WTC11 (cell line): Measurements from ENCODE around the gene PGS1. TPM values are rescaled to one million over a fixed set of nuclear protein-coding genes. Genes with fewer than 3 reads are reported as not detected.

Experiments
- ATAC-seq: fragments of 200-7000 bp; cut with Tn5 transposase; 2 replicates; pipeline ENCODE4 v1.10.0; 2021; ENCODE audit warnings: mild to moderate bottlenecking, moderate library complexity
- CTCF ChIA-PET: fragments of 300-600 bp; sonication (Branson Sonifier 250); formaldehyde crosslinking; loops from one replicate; lab custom pipeline; 2021; ENCODE audit warnings: antibody characterized with exemption; lab: Charles Lee
- POLR2A ChIA-PET: fragments of 350-600 bp; sonication (Branson Sonifier 250); formaldehyde crosslinking; loops from one replicate; lab custom pipeline; 2021; ENCODE audit warnings: antibody characterized with exemption; lab: Charles Lee
- DNase-seq: peaks from one replicate; pipeline ENCODE4 v3.0.0; 2021; ENCODE audit warnings: low spot score
- H3K27ac Mint-ChIP-seq: 2 replicates; pipeline ENCODE4 v1.8.0; 2021; ENCODE audit warnings: mixed read lengths
- H3K27me3 Mint-ChIP-seq: 2 replicates; pipeline ENCODE4 v1.8.0; 2021; ENCODE audit warnings: low read depth, mild to moderate bottlenecking, moderate library complexity, mixed read lengths
- H3K36me3 Mint-ChIP-seq: 2 replicates; pipeline ENCODE4 v1.8.0; 2021; ENCODE audit warnings: mixed read lengths
- H3K4me1 Mint-ChIP-seq: 2 replicates; pipeline ENCODE4 v1.8.0; 2022; ENCODE audit warnings: mixed read lengths
- H3K4me3 Mint-ChIP-seq: 2 replicates; pipeline ENCODE4 v1.8.0; 2021; ENCODE audit warnings: mild to moderate bottlenecking, moderate library complexity, mixed read lengths
- H3K9me3 Mint-ChIP-seq: 2 replicates; pipeline ENCODE4 v1.8.0; 2021; ENCODE audit warnings: mixed read lengths
- AFF4 ChIP-seq: sonication (generic); formaldehyde crosslinking; IDR thresholded peaks from 2 replicates; pipeline ENCODE4 v1.8.1; 2023; ENCODE audit warnings: mild to moderate bottlenecking, missing genetic modification reagents, borderline replicate concordance
- E2F4 ChIP-seq: sonication (generic); formaldehyde crosslinking; IDR thresholded peaks from 2 replicates; pipeline ENCODE4 v1.8.1; 2022; ENCODE audit warnings: low read depth, mild to moderate bottlenecking, moderate library complexity, missing genetic modification reagents, borderline replicate concordance
- ERG ChIP-seq: fragments of 250-450 bp; sonication (Bioruptor Pico); IDR thresholded peaks from 2 replicates; pipeline ENCODE4 v1.8.0; 2021; ENCODE audit warnings: mild to moderate bottlenecking
- FOXP1 ChIP-seq: sonication (generic); formaldehyde crosslinking; IDR thresholded peaks from 2 replicates; pipeline ENCODE4 v1.8.0; 2022; ENCODE audit warnings: missing genetic modification reagents, mild to moderate bottlenecking, moderate library complexity, borderline replicate concordance
- IRF1 ChIP-seq: sonication (generic); formaldehyde crosslinking; IDR thresholded peaks from 2 replicates; pipeline ENCODE4 v1.8.0; 2023; ENCODE audit warnings: missing genetic modification reagents
- MAX ChIP-seq: sonication (generic); formaldehyde crosslinking; IDR thresholded peaks from 2 replicates; pipeline ENCODE4 v1.8.0; 2022; ENCODE audit warnings: mild to moderate bottlenecking, missing genetic modification reagents
- NFYB ChIP-seq: sonication (generic); formaldehyde crosslinking; conservative IDR thresholded peaks from 2 replicates; pipeline ENCODE4 v1.8.0; 2022; ENCODE audit warnings: low read depth, missing genetic modification reagents
- OVOL2 ChIP-seq: fragments of 250-450 bp; sonication (Bioruptor Pico); IDR thresholded peaks from 2 replicates; pipeline ENCODE4 v1.9.0; 2021; ENCODE audit warnings: mild to moderate bottlenecking, borderline replicate concordance
- USF2 ChIP-seq: sonication (generic); formaldehyde crosslinking; IDR thresholded peaks from 2 replicates; pipeline ENCODE4 v1.8.1; 2023; ENCODE audit warnings: mild to moderate bottlenecking, missing genetic modification reagents, moderate library complexity
- ZMAT4 ChIP-seq: fragments of 250-450 bp; sonication (Bioruptor Pico); IDR thresholded peaks from 2 replicates; pipeline ENCODE4 v1.9.0; 2021; ENCODE audit warnings: mild to moderate bottlenecking
- ZNF219 ChIP-seq: sonication (generic); formaldehyde crosslinking; IDR thresholded peaks from 2 replicates; pipeline ENCODE4 v1.8.0; 2023; ENCODE audit warnings: missing genetic modification reagents, mild to moderate bottlenecking, borderline replicate concordance
- ZNF263 ChIP-seq: sonication (generic); formaldehyde crosslinking; IDR thresholded peaks from 2 replicates; pipeline ENCODE4 v1.8.1; 2022; ENCODE audit warnings: low read depth, mild to moderate bottlenecking, moderate library complexity, missing genetic modification reagents
- total RNA-seq: library from RNA; stranded (reverse); gene quantifications from 3 replicates; pipeline ENCODE4 v1.2.3, GENCODE V29; 2021

Gene PGS1
- total RNA-seq, 1 experiment from 2014 or later, result 51.4 TPM

- H3K4me1 Mint-ChIP-seq, result peaks cover 21% of the 10 kb centered on the region
- ChIA-PET POLR2A (interaction anchor here (0.5 to 1.3 kb wide), 4 partner anchors 19 to 82 kb away, joined by 3 to 4 read pairs (median 3); no protein-coding TSS in a partner anchor), CTCF (interaction anchor here (0.6 to 5.4 kb wide), 6 partner anchors 17 to 150 kb away, joined by 3 to 39 read pairs (median 6); partner anchors contain the start of gene SOCS3)
- DNase-seq (no peak), ATAC-seq (peak; percentile 38)
- H3K27me3 Mint-ChIP-seq, result peaks cover 19% of the 10 kb centered on the region
- no peaks in the 10 kb centered on the region for H3K36me3 Mint-ChIP-seq
- TF ChIP-seq MAX (CRISPR knock-in tag) (no peak), ZNF219 (CRISPR knock-in tag) (no peak), IRF1 (CRISPR knock-in tag) (no peak), ZNF263 (CRISPR knock-in tag) (peak; percentile 34; the same call in 1 of the 2 replicates), NFYB (CRISPR knock-in tag) (no peak)
- H3K27ac Mint-ChIP-seq, result no peak overlapping the region
- H3K9me3 Mint-ChIP-seq, result no peaks in the 10 kb centered on the region
- H3K4me3 Mint-ChIP-seq, result peak overlapping the region; percentile 43; the same call in 1 of the 2 replicates
These were observed 35.3 kb upstream of the PGS1 start for GRCh38 chr17:78343187-78343542.

GRCh38 chr17:78343543-78344201, 34.8 kb upstream of the PGS1 start:
- H3K4me3 Mint-ChIP-seq, result no peak overlapping the region

More at GRCh38 chr17:78343543-78344201, 34.8 kb upstream of the PGS1 start:
- ATAC-seq, result no peak
- no peak overlapping the region for H3K27ac Mint-ChIP-seq
- no peak for TF ChIP-seq USF2 (CRISPR knock-in tag)
- TF ChIP-seq FOXP1, result peak; percentile 51; the same call in 1 of the 2 replicates
- no peak for TF ChIP-seq AFF4 (CRISPR knock-in tag)
- no peak for TF ChIP-seq ZNF219 (CRISPR knock-in tag)
- no peak for TF ChIP-seq ZMAT4 (CRISPR knock-in tag)
- TF ChIP-seq ERG (CRISPR knock-in tag), result no peak
- TF ChIP-seq E2F4 (CRISPR knock-in tag), result no peak
- TF ChIP-seq OVOL2 (CRISPR knock-in tag), result no peak
- H3K36me3 Mint-ChIP-seq, result no peaks in the 10 kb centered on the region
- POLR2A ChIA-PET, result interaction anchor here (0.5 to 0.6 kb wide), 2 partner anchors 30 to 82 kb away, joined by 3 to 4 read pairs; no protein-coding TSS in a partner anchor
- DNase-seq, result no peak
- peaks cover 19% of the 10 kb centered on the region for H3K27me3 Mint-ChIP-seq
- H3K9me3 Mint-ChIP-seq, result no peaks in the 10 kb centered on the region
- peaks cover 21% of the 10 kb centered on the region for H3K4me1 Mint-ChIP-seq
- CTCF ChIA-PET, result interaction anchor here (0.8 to 5.4 kb wide), 10 partner anchors 17 to 259 kb away, joined by 3 to 39 read pairs (median 4); partner anchors contain the start of gene SOCS3
